Neuronal stem cell (in vitro differentiated cells): ENCODE measurements around the gene CCNYL1.

Experiments used
- DNase-seq: peaks from one replicate; pipeline ENCODE4 v3.0.0-alpha.2; 2013; ENCODE audit warnings: low spot score
- H2AFZ ChIP-seq: one replicate; pipeline ENCODE4 v1.6.1; 2013; ENCODE audit warnings: mild to moderate bottlenecking, low read length, inconsistent platforms
- H2AK5ac ChIP-seq: 2 replicates; pipeline ENCODE4 v1.6.1; 2013; ENCODE audit warnings: low read depth, mild to moderate bottlenecking, inconsistent platforms, low read length, moderate library complexity, mixed read lengths
- H2BK120ac ChIP-seq: 2 replicates; pipeline ENCODE4 v1.6.1; 2013; ENCODE audit warnings: low read depth, mild to moderate bottlenecking, inconsistent platforms, low read length, moderate library complexity, mixed read lengths
- H2BK12ac ChIP-seq: one replicate; pipeline ENCODE4 v1.6.1; 2013; ENCODE audit warnings: low read length, inconsistent platforms
- H2BK15ac ChIP-seq: 2 replicates; pipeline ENCODE4 v1.6.1; 2013; ENCODE audit warnings: mild to moderate bottlenecking, low read length, inconsistent platforms, mixed read lengths
- H2BK5ac ChIP-seq: one replicate; pipeline ENCODE4 v1.6.1; 2013; ENCODE audit warnings: inconsistent platforms, mild to moderate bottlenecking, low read length, moderate library complexity
- H3K14ac ChIP-seq: one replicate; pipeline ENCODE4 v1.6.1; 2013; ENCODE audit warnings: low read length, inconsistent platforms
- H3K18ac ChIP-seq: 2 replicates; pipeline ENCODE4 v1.6.1; 2013; ENCODE audit warnings: low read length, inconsistent platforms
- H3K23ac ChIP-seq: 2 replicates; pipeline ENCODE4 v1.6.1; 2013; ENCODE audit warnings: low read depth, mild to moderate bottlenecking, mixed read lengths, low read length, inconsistent platforms; ENCODE audit not compliant: poor library complexity
- H3K27ac ChIP-seq: replicated peaks from 3 replicates; pipeline ENCODE4 v1.5.1; 2013; ENCODE audit warnings: low read length, inconsistent platforms
- H3K27me3 ChIP-seq, 3 experiments: 2 replicates each; pipeline ENCODE4 v1.6.1; 2013; ENCODE audit warnings: low read length in 3 of 3, mild to moderate bottlenecking in 2 of 3, inconsistent platforms in 1 of 3, low read depth in 1 of 3, mixed read lengths in 1 of 3, moderate library complexity in 1 of 3; ENCODE audit not compliant: control insufficient read depth in 3 of 3, insufficient read depth in 3 of 3
- H3K36me3 ChIP-seq, 2 donors: replicated peaks in 1 of 2; 2 replicates each; pipeline ENCODE4 v1.6.1; 2013; ENCODE audit warnings: low read length in 2 of 2; ENCODE audit not compliant: control insufficient read depth in 2 of 2, insufficient read depth in 2 of 2
- H3K4ac ChIP-seq: 2 replicates; pipeline ENCODE4 v1.6.1; 2013; ENCODE audit warnings: inconsistent platforms, mild to moderate bottlenecking, low read length, moderate library complexity
- H3K4me1 ChIP-seq, 2 donors: 1 replicate in 1 of 2; 2 replicates in 1 of 2; pipeline ENCODE4 v1.6.1; 2013; ENCODE audit warnings: low read length in 2 of 2, low read depth in 1 of 2; ENCODE audit not compliant: control insufficient read depth in 2 of 2, insufficient read depth in 1 of 2
- H3K4me2 ChIP-seq: one replicate; pipeline ENCODE4 v1.6.1; 2013; ENCODE audit warnings: mild to moderate bottlenecking, low read length, inconsistent platforms; ENCODE audit not compliant: insufficient read depth, poor library complexity, severe bottlenecking
- H3K4me3 ChIP-seq, 2 donors: 2 replicates each; pipeline ENCODE4 v1.5.1; 2013; ENCODE audit warnings: low read length in 2 of 2, mild to moderate bottlenecking in 2 of 2, inconsistent platforms in 1 of 2, moderate library complexity in 1 of 2
- H3K79me1 ChIP-seq: one replicate; pipeline ENCODE4 v1.6.1; 2013; ENCODE audit warnings: low read depth, mild to moderate bottlenecking, inconsistent platforms, low read length, moderate library complexity
- H3K9ac ChIP-seq: one replicate; pipeline ENCODE4 v1.6.1; 2013; ENCODE audit warnings: mild to moderate bottlenecking, low read depth, low read length, inconsistent platforms; ENCODE audit not compliant: poor library complexity
- H3K9me3 ChIP-seq, 2 donors: replicated peaks in 1 of 2; 2 replicates each; pipeline versions ENCODE3 to v1.6.1; 2013; ENCODE audit warnings: low read length in 2 of 2, mild to moderate bottlenecking in 2 of 2, inconsistent platforms in 1 of 2, low read depth in 1 of 2, mixed read lengths in 1 of 2, moderate library complexity in 1 of 2; ENCODE audit not compliant: control insufficient read depth in 2 of 2, insufficient read depth in 1 of 2
- H4K8ac ChIP-seq: one replicate; pipeline ENCODE4 v1.6.1; 2013; ENCODE audit warnings: low read depth, mild to moderate bottlenecking, inconsistent platforms, low read length, moderate library complexity
- H4K91ac ChIP-seq: one replicate; pipeline ENCODE4 v1.6.1; 2013; ENCODE audit warnings: low read length, low read depth, mild to moderate bottlenecking, inconsistent platforms; ENCODE audit not compliant: poor library complexity
- WGBS, 2 donors: extraction: QIAGEN DNeasy Blood & Tissue Kit; methylation state at CpG; one replicate each; pipeline ENCODE4 v1.1.7; 2013; ENCODE audit warnings: missing lambda C conversion rate in 2 of 2, mixed read lengths in 1 of 2; ENCODE audit not compliant: insufficient read length in 2 of 2, insufficient replicate concordance in 1 of 2; ENCODE audit errors: extremely low coverage in 2 of 2; 5-methylcytosine and 5-hydroxymethylcytosine counted together

Gene CCNYL1

GRCh38 chr2:207744451-207744850 is 33.0 kb downstream of the CCNYL1 start:
- no peak overlapping the region for H3K9ac ChIP-seq
- H3K4me1 ChIP-seq = peaks cover 2 to 3% of the 10 kb centered on the region in 2 donors
- no peak overlapping the region for H2BK5ac ChIP-seq
- WGBS, 2 donors = no CpG with 5 or more reads among the region's 11 CpGs
- no peaks in the 10 kb centered on the region for H3K27me3 ChIP-seq
- H3K4ac ChIP-seq = no peak overlapping the region
- H3K14ac ChIP-seq = no peak overlapping the region
- peaks cover 10 to 34% of the 10 kb centered on the region in 2 donors for H3K36me3 ChIP-seq
- no peak overlapping the region for H2BK12ac ChIP-seq
- H3K18ac ChIP-seq = no peak overlapping the region
- no peak for DNase-seq
- no peak overlapping the region for H3K23ac ChIP-seq
- no peak overlapping the region for H3K27ac ChIP-seq
- no peak overlapping the region for H4K8ac ChIP-seq
- no peaks in the 10 kb centered on the region for H3K9me3 ChIP-seq
- no peak overlapping the region for H4K91ac ChIP-seq
- H3K79me1 ChIP-seq = no peaks in the 10 kb centered on the region
- no peak overlapping the region for H2BK120ac ChIP-seq
- no peak overlapping the region for H3K4me3 ChIP-seq
- H2BK15ac ChIP-seq = no peak overlapping the region
- no peak overlapping the region for H3K4me2 ChIP-seq
- no peak overlapping the region for H2AK5ac ChIP-seq
- H2AFZ ChIP-seq = no peak overlapping the region

GRCh38 chr2:207746131-207746530 is 34.7 kb downstream of the CCNYL1 start:
- no peak overlapping the region for H3K4me3 ChIP-seq
- H3K27ac ChIP-seq = no peak overlapping the region
- H3K14ac ChIP-seq = no peak overlapping the region
- H3K36me3 ChIP-seq = peaks cover 10 to 38% of the 10 kb centered on the region in 2 donors
- no peak overlapping the region for H2BK15ac ChIP-seq
- no peak overlapping the region for H2BK120ac ChIP-seq
- H3K9me3 ChIP-seq = no peaks in the 10 kb centered on the region
- H2BK12ac ChIP-seq = no peak overlapping the region
- H3K9ac ChIP-seq = no peak overlapping the region
- H3K79me1 ChIP-seq = no peaks in the 10 kb centered on the region
- H3K23ac ChIP-seq = no peak overlapping the region
- no peaks in the 10 kb centered on the region for H3K27me3 ChIP-seq
- WGBS, 2 donors = no CpG with 5 or more reads among the region's 1 CpG
- no peak overlapping the region for H2BK5ac ChIP-seq
- H3K18ac ChIP-seq = no peak overlapping the region
- no peak overlapping the region for H3K4me2 ChIP-seq
- peak; percentile 66 for DNase-seq
- no peak overlapping the region for H2AFZ ChIP-seq
- H3K4me1 ChIP-seq = peaks cover 6 to 13% of the 10 kb centered on the region in 2 donors
- no peak overlapping the region for H2AK5ac ChIP-seq
- no peak overlapping the region for H3K4ac ChIP-seq
- no peak overlapping the region for H4K91ac ChIP-seq
- no peak overlapping the region for H4K8ac ChIP-seq

GRCh38 chr2:207747653-207748560 is 36.5 kb downstream of the CCNYL1 start:
- peak overlapping the region; percentile 55 for H3K9ac ChIP-seq
- H3K4ac ChIP-seq = no peak overlapping the region
- H3K4me1 ChIP-seq = peaks cover 6 to 13% of the 10 kb centered on the region in 2 donors
- no peak overlapping the region for H4K8ac ChIP-seq
- no peak overlapping the region for H3K14ac ChIP-seq
- no peak overlapping the region for H3K23ac ChIP-seq
- peak overlapping the region in 1 of 2 donors; percentile 24 for H3K4me3 ChIP-seq
- no peak overlapping the region for H4K91ac ChIP-seq
- no peak for DNase-seq
- H2BK15ac ChIP-seq = no peak overlapping the region
- no peak overlapping the region for H3K4me2 ChIP-seq
- H2AFZ ChIP-seq = no peak overlapping the region
- H2BK5ac ChIP-seq = no peak overlapping the region
- H3K18ac ChIP-seq = no peak overlapping the region
- WGBS, 2 donors = no CpG with 5 or more reads among the region's 15 CpGs
- peak overlapping the region; percentile 27 for H3K27ac ChIP-seq
- H3K27me3 ChIP-seq = no peaks in the 10 kb centered on the region
- H3K79me1 ChIP-seq = no peaks in the 10 kb centered on the region
- H3K36me3 ChIP-seq = peaks cover 10 to 33% of the 10 kb centered on the region in 2 donors
- no peak overlapping the region for H2BK12ac ChIP-seq
- H2AK5ac ChIP-seq = no peak overlapping the region
- no peaks in the 10 kb centered on the region for H3K9me3 ChIP-seq
- no peak overlapping the region for H2BK120ac ChIP-seq

- no peak overlapping the region for H3K4me2 ChIP-seq
- no peak overlapping the region for H3K4me3 ChIP-seq
- no peaks in the 10 kb centered on the region for H3K79me1 ChIP-seq
- no peak overlapping the region for H2BK12ac ChIP-seq
- H2BK5ac ChIP-seq = no peak overlapping the region
- H3K18ac ChIP-seq = no peak overlapping the region
- no peak overlapping the region for H2AFZ ChIP-seq
- H3K4me1 ChIP-seq = peaks cover 7 to 13% of the 10 kb centered on the region in 2 donors
- no peak overlapping the region for H4K8ac ChIP-seq
- H4K91ac ChIP-seq = no peak overlapping the region
- no peak overlapping the region for H2AK5ac ChIP-seq
- H3K36me3 ChIP-seq = peaks cover 6 to 33% of the 10 kb centered on the region in 2 donors
- no peaks in the 10 kb centered on the region for H3K27me3 ChIP-seq
- no peaks in the 10 kb centered on the region for H3K9me3 ChIP-seq
- H2BK120ac ChIP-seq = no peak overlapping the region
- H3K9ac ChIP-seq = no peak overlapping the region
- H3K23ac ChIP-seq = no peak overlapping the region
- H3K27ac ChIP-seq = peak overlapping the region; percentile 17
- H2BK15ac ChIP-seq = no peak overlapping the region
- no peak for DNase-seq
- H3K14ac ChIP-seq = no peak overlapping the region
- no peak overlapping the region for H3K4ac ChIP-seq
These were observed 37.6 kb downstream of the CCNYL1 start for GRCh38 chr2:207748993-207749392.
